Skin epidermis (tissue), 12 donors: Measurements from ENCODE around the gene FOXD4L5.
"Not testable (repeated sequence)": the region's sequence is repeated elsewhere in the genome, so short reads cannot be mapped to it uniquely, and the experiment has no call there.

Source experiments
- H3K27ac ChIP-seq, 21 experiments: fragments of 200-600 bp; sonication (generic) in 11 of 21; one replicate each; pipeline ENCODE4 v1.5.0; 2020; ENCODE audit warnings: mild to moderate bottlenecking in 3 of 21, inconsistent platforms in 2 of 21, moderate library complexity in 2 of 21
- H3K4me3 ChIP-seq, 7 experiments: fragments of 200-600 bp; sonication (generic) in 2 of 7; one replicate each; pipeline ENCODE4 v1.5.0; 2020; ENCODE audit warnings: inconsistent platforms in 2 of 7, mild to moderate bottlenecking in 2 of 7, moderate library complexity in 1 of 7

The FOXD4L5 gene

GRCh38 chr9:65285109-65285508 is at the start of gene FOXD4L5:
FOXD4L5 (minus strand) TSS chr9:65285209; CDS start chr9:65284377, 832 bp downstream.
- H3K4me3 ChIP-seq, H3K27ac ChIP-seq: not testable (repeated sequence)

GRCh38 chr9:65283943-65284342 is 1.1 kb downstream of the FOXD4L5 start:
- H3K4me3 ChIP-seq = not testable (repeated sequence)

GRCh38 chr9:65282976-65283375 is 2.0 kb downstream of the FOXD4L5 start:
- H3K4me3 ChIP-seq, H3K27ac ChIP-seq: not testable (repeated sequence)

More at GRCh38 chr9:65283943-65284342, 1.1 kb downstream of the FOXD4L5 start:
- not testable (repeated sequence) for H3K27ac ChIP-seq
